Fibroblast of mammary gland (primary cell): Measurements from ENCODE around the gene SHPK.

ENCODE experiments used
- DNase-seq: peaks from one replicate; pipeline ENCODE4 v3.0.0-alpha.2; 2010; ENCODE audit warnings: low read depth
- H3K4me3 ChIP-seq: 2 replicates; pipeline ENCODE4 v1.5.1; 2011; ENCODE audit warnings: low read depth, mild to moderate bottlenecking, low read length, moderate library complexity; ENCODE audit not compliant: control insufficient read depth
- TF ChIP-seq, protein P1 (sequence below): conservative IDR thresholded peaks from 2 replicates; pipeline ENCODE4 v1.5.1; 2011; ENCODE audit warnings: low read depth, low read length, inconsistent platforms; ENCODE audit not compliant: control insufficient read depth, insufficient read depth

The SHPK gene, protein sequence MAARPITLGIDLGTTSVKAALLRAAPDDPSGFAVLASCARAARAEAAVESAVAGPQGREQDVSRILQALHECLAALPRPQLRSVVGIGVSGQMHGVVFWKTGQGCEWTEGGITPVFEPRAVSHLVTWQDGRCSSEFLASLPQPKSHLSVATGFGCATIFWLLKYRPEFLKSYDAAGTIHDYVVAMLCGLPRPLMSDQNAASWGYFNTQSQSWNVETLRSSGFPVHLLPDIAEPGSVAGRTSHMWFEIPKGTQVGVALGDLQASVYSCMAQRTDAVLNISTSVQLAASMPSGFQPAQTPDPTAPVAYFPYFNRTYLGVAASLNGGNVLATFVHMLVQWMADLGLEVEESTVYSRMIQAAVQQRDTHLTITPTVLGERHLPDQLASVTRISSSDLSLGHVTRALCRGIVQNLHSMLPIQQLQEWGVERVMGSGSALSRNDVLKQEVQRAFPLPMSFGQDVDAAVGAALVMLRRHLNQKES

DNA sequence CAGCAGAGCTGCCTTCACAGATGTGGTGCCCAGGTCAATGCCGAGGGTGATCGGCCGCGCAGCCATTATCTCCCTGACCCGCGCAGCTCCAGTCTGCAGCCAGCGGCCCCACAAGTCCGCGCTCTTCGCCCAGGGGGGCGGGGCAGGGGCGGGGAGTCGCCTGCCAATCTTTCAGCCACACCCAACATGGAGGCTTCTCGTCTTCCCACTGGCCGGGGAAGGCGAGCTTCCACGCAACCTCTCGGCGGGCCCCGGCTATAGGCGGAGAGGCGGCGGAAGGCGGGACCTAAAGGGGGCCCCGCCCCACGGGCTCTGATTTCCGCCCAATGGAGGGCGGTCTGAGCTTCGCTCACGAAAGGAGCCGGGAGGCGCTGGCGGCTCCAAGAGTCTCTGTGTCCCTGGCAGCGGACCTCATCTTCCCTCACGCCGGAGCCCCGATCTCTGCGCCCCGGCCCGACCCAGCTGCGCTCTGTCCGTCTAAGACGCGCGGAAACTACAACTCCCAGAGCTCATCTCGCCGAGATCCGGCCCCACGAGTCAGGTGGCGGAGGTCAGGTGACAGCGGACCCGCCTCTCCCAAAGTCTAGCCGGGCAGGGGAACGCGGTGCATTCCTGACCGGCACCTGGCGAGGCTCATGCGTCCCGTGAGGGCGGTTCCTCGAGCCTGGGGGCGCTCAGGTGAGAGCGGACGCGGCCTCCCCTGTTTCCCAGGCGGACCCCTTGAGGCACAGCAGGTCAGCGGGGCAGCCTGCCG lies at the start of gene SHPK, which contains the start of gene CTNS:
Gene SHPK, minus strand, starts transcription at position 97 of the 754 bp plus-strand sequence. Its CDS starts 31 bp downstream, at position 66.
Gene CTNS, plus strand, starts transcription at position 607 of the 754 bp plus-strand sequence. CDS start 3,447 bp downstream, outside the sequence.
- peak; percentile 92 for DNase-seq
- TF ChIP-seq, protein P1, sequence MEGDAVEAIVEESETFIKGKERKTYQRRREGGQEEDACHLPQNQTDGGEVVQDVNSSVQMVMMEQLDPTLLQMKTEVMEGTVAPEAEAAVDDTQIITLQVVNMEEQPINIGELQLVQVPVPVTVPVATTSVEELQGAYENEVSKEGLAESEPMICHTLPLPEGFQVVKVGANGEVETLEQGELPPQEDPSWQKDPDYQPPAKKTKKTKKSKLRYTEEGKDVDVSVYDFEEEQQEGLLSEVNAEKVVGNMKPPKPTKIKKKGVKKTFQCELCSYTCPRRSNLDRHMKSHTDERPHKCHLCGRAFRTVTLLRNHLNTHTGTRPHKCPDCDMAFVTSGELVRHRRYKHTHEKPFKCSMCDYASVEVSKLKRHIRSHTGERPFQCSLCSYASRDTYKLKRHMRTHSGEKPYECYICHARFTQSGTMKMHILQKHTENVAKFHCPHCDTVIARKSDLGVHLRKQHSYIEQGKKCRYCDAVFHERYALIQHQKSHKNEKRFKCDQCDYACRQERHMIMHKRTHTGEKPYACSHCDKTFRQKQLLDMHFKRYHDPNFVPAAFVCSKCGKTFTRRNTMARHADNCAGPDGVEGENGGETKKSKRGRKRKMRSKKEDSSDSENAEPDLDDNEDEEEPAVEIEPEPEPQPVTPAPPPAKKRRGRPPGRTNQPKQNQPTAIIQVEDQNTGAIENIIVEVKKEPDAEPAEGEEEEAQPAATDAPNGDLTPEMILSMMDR = no peak
- H3K4me3 ChIP-seq = peak within 1 kb of the TSS; percentile 82

GRCh38 chr17:3685174-3685573 lies 49.1 kb upstream of the SHPK start:
- H3K4me3 ChIP-seq = no peak overlapping the region
- no peak for DNase-seq
- TF ChIP-seq, protein P1 = no peak

GRCh38 chr17:3683054-3683511 lies 47.0 kb upstream of the SHPK start:
- DNase-seq = peak; percentile 19
- TF ChIP-seq, protein P1 = peak; percentile 98
- H3K4me3 ChIP-seq = no peak overlapping the region

DNA sequence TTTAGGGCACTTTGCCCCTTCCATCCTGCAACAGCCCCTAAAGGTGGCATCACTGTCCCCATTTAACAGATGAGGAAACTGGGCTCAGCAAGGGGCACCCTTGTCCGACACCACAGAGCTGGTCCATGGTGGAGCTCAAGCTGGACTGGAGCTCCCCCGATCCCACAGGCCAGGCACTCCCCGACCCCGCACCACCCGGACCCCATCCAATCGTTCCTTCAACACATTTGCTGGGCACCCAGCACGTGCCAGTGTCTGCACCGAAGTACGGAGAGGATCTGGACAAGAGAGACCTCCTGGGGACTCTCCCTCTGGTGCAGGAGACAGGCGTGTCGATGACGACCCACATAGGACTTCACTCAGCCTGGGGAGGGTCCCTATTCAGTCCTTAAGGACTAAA lies 46.0 kb upstream of the SHPK start:
- DNase-seq = no peak
- TF ChIP-seq, protein P1 = no peak
- H3K4me3 ChIP-seq = no peak overlapping the region

GRCh38 chr17:3681565-3681964 lies 45.5 kb upstream of the SHPK start:
- H3K4me3 ChIP-seq = no peak overlapping the region
- TF ChIP-seq, protein P1 = no peak
- no peak for DNase-seq

- TF ChIP-seq, protein P1 = no peak
- no peak for DNase-seq
- H3K4me3 ChIP-seq = no peak overlapping the region
Observed at GRCh38 chr17:3681057-3681456, 45.0 kb upstream of the SHPK start.
